NCI-H2081 treated with DMSO at 0.1 percent for 48 hours (cell line): ENCODE measurements around the gene PDLIM5.
"Not testable (repeated sequence)": the region's sequence is repeated elsewhere in the genome, so short reads cannot be mapped to it uniquely, and the experiment has no call there.

Source experiments
- DNase-seq: peaks from one replicate; lab custom pipeline; 2025; lab: John Stamatoyannopoulos, UW

PDLIM5 gene

GRCh38 chr4:94451695-94452475 is at the start of gene PDLIM5:
TSS of gene PDLIM5 (plus strand) at chr4:94451942. CDS start at chr4:94455289, 3,347 bp downstream.
- DNase-seq: no peak

- DNase-seq: not testable (repeated sequence)
Observed at GRCh38 chr4:94402439-94402838, 49.3 kb upstream of the PDLIM5 start.

- no peak for DNase-seq
Observed at GRCh38 chr4:94403751-94404150, 48.0 kb upstream of the PDLIM5 start.

- peak; percentile 47 for DNase-seq
Observed at GRCh38 chr4:94406668-94407437, 44.9 kb upstream of the PDLIM5 start.

- no peak for DNase-seq
Observed at GRCh38 chr4:94407846-94408245, 43.9 kb upstream of the PDLIM5 start.

- DNase-seq: no peak
Observed at GRCh38 chr4:94408549-94409374, 43.0 kb upstream of the PDLIM5 start.

- DNase-seq: no peak
Observed at GRCh38 chr4:94409375-94409679, 42.4 kb upstream of the PDLIM5 start.

- no peak for DNase-seq
Observed at GRCh38 chr4:94409962-94410361, 41.8 kb upstream of the PDLIM5 start.

- no peak for DNase-seq
Observed at GRCh38 chr4:94410678-94411206, 41.0 kb upstream of the PDLIM5 start.

GRCh38 chr4:94411296-94411695 is 40.4 kb upstream of the PDLIM5 start:
- no peak for DNase-seq

GRCh38 chr4:94412019-94412657 is 39.6 kb upstream of the PDLIM5 start:
- no peak for DNase-seq

- DNase-seq: no peak
Observed at GRCh38 chr4:94412658-94413038, 39.1 kb upstream of the PDLIM5 start.

- no peak for DNase-seq
Observed at GRCh38 chr4:94413085-94413840, 38.5 kb upstream of the PDLIM5 start.

GRCh38 chr4:94414907-94415306 is 36.8 kb upstream of the PDLIM5 start:
- DNase-seq: no peak

GRCh38 chr4:94415448-94415847 is 36.3 kb upstream of the PDLIM5 start:
- no peak for DNase-seq

- DNase-seq: no peak
Observed at GRCh38 chr4:94416335-94416734, 35.4 kb upstream of the PDLIM5 start.

- no peak for DNase-seq
Observed at GRCh38 chr4:94416981-94417380, 34.8 kb upstream of the PDLIM5 start.

- DNase-seq: no peak
Observed at GRCh38 chr4:94419549-94419948, 32.2 kb upstream of the PDLIM5 start.

GRCh38 chr4:94419956-94420355 is 31.8 kb upstream of the PDLIM5 start:
- no peak for DNase-seq

- DNase-seq: no peak
Observed at GRCh38 chr4:94420356-94420755, 31.4 kb upstream of the PDLIM5 start.

- no peak for DNase-seq
Observed at GRCh38 chr4:94426783-94427182, 25.0 kb upstream of the PDLIM5 start.
